Right forelimb (tissue), 1 donor: Measurements from ENCODE around the gene PRKCB.
A peak's percentile ranks its signal among the peaks of the same experiment; 100 is the strongest.

Experiments used
- DNase-seq: peaks from one replicate; pipeline ENCODE4 v3.0.0-alpha.2; 2018

Gene PRKCB

GRCh38 chr16:23835390-23836077 lies at the start of gene PRKCB:
Gene PRKCB (plus strand): TSS chr16:23835983.
- peak; percentile 76 for DNase-seq

- DNase-seq = no peak
Measured at GRCh38 chr16:23786964-23787561, 48.7 kb upstream of the PRKCB start.

GRCh38 chr16:23788685-23789084 lies 47.1 kb upstream of the PRKCB start:
- DNase-seq = no peak

GRCh38 chr16:23795378-23795777 lies 40.4 kb upstream of the PRKCB start:
- no peak for DNase-seq

GRCh38 chr16:23796941-23797340 lies 38.8 kb upstream of the PRKCB start:
- no peak for DNase-seq

- peak; percentile 60 for DNase-seq
Measured at GRCh38 chr16:23801378-23801777, 34.4 kb upstream of the PRKCB start.

- no peak for DNase-seq
Measured at GRCh38 chr16:23802776-23803175, 33.0 kb upstream of the PRKCB start.

GRCh38 chr16:23803591-23804123 lies 32.1 kb upstream of the PRKCB start:
- DNase-seq = no peak

GRCh38 chr16:23807028-23807427 lies 28.8 kb upstream of the PRKCB start:
- DNase-seq = no peak

- DNase-seq = no peak
Measured at GRCh38 chr16:23821467-23821866, 14.3 kb upstream of the PRKCB start.

GRCh38 chr16:23821875-23822688 lies 13.7 kb upstream of the PRKCB start:
- DNase-seq = no peak

- no peak for DNase-seq
Measured at GRCh38 chr16:23823475-23824384, 12.1 kb upstream of the PRKCB start.

- no peak for DNase-seq
Measured at GRCh38 chr16:23824909-23825308, 10.9 kb upstream of the PRKCB start.

- DNase-seq = no peak
Measured at GRCh38 chr16:23826528-23827045, 9.2 kb upstream of the PRKCB start.

GRCh38 chr16:23827057-23827456 lies 8.7 kb upstream of the PRKCB start:
- no peak for DNase-seq

- DNase-seq = no peak
Measured at GRCh38 chr16:23829454-23829853, 6.3 kb upstream of the PRKCB start.

GRCh38 chr16:23830276-23830675 lies 5.5 kb upstream of the PRKCB start:
- DNase-seq = no peak

GRCh38 chr16:23832882-23833281 lies 2.9 kb upstream of the PRKCB start:
- DNase-seq = no peak

GRCh38 chr16:23833504-23833903 lies 2.3 kb upstream of the PRKCB start:
- no peak for DNase-seq

GRCh38 chr16:23833960-23834685 lies 1.7 kb upstream of the PRKCB start:
- DNase-seq = no peak

- DNase-seq = no peak
Measured at GRCh38 chr16:23836078-23836403, 258 bp downstream of the PRKCB start.
